Glomerular endothelial cell (primary cell): ENCODE data around the gene KCNK6. TPM values are rescaled to one million over a fixed set of nuclear protein-coding genes. Genes with fewer than 3 reads are reported as not detected.

Experiments
- total RNA-seq: library from RNA; depleted of rRNA; stranded (reverse); fragments of >200 nt; gene quantifications from 2 replicates; pipeline ENCODE4 v1.2.3, GENCODE V29; 2015

KCNK6 gene
- total RNA-seq, 1 donor from 2014 or later = 12.8 TPM

Other genes starting within 250 kb of the KCNK6 start
- gene DPF1, start 95.6 kb upstream of the KCNK6 start, total RNA-seq = 1.0 and 1.5 TPM in 2 replicates
- 21.7 and 27.4 TPM in 2 replicates for gene PPP1R14A, start 63.5 kb upstream of the KCNK6 start, total RNA-seq
- 14.6 and 83.5 TPM in 2 replicates for gene SPINT2, start 55.3 kb upstream of the KCNK6 start, total RNA-seq
- gene C19orf33, start 15.6 kb upstream of the KCNK6 start, total RNA-seq = 24.3 and 37.2 TPM in 2 replicates
- 85.6 and 94.3 TPM in 2 replicates for gene YIF1B, start 3.9 kb upstream of the KCNK6 start, total RNA-seq
- gene CATSPERG, start 16.0 kb downstream of the KCNK6 start, total RNA-seq = 1.3 TPM in 1 of 2 replicates, not detected in the other
- gene PSMD8, start 54.7 kb downstream of the KCNK6 start, total RNA-seq = 232 and 267 TPM in 2 replicates
- gene GGN, start 68.2 kb downstream of the KCNK6 start, total RNA-seq = 0.64 and 1.5 TPM in 2 replicates
- gene SPRED3, start 68.9 kb downstream of the KCNK6 start, total RNA-seq = 8.5 and 9.4 TPM in 2 replicates
- 13.9 and 20.3 TPM in 2 replicates for gene FAM98C, start 83.2 kb downstream of the KCNK6 start, total RNA-seq
- gene RASGRP4, start 106.4 kb downstream of the KCNK6 start, total RNA-seq = not detected in 2 replicates
- gene RYR1, start 113.8 kb downstream of the KCNK6 start, total RNA-seq = 0.05 and 0.06 TPM in 2 replicates